Measurements from ENCODE around the gene KDM5B. TPM values are rescaled to one million over a fixed set of nuclear protein-coding genes. Genes with fewer than 3 reads are reported as not detected.

Gene KDM5B
- total and polyA plus RNA-seq, 9 donors, result 19.6 to 80.3 (median 53.7) TPM

GRCh38 chr1:202821467-202821866 is 13.2 kb upstream of the KDM5B start:
- Histone ChIP-seq H3K4me1 (ENCODE audit: insufficient read depth) (no peaks in the 10 kb centered on the region), H3K27me3 (no peaks in the 10 kb centered on the region), H3K27ac (no peak overlapping the region), H3K9me3 (no peaks in the 10 kb centered on the region), H3K36me3 (no peaks in the 10 kb centered on the region), H3K4me3 (no peak overlapping the region)
- no peak for TF ChIP-seq CTCF (IDR thresholded peaks at IDR 0.05)
- no peak for TF ChIP-seq POLR2A (IDR thresholded peaks at IDR 0.05)
- no peak for TF ChIP-seq EP300 (IDR thresholded peaks at IDR 0.05)
- intact Hi-C loops (cut with DNase I), result no loop called here
- 4 to 11% (median 5%) methylated on average over 2 of the region's 2 CpGs for WGBS, 3 donors
- DNase-seq, result no peak

GRCh38 chr1:202818819-202819218 is 10.6 kb upstream of the KDM5B start:
- Histone ChIP-seq H3K27me3 (no peaks in the 10 kb centered on the region), H3K27ac (no peak overlapping the region), H3K4me1 (ENCODE audit: insufficient read depth) (no peaks in the 10 kb centered on the region), H3K9me3 (no peaks in the 10 kb centered on the region), H3K4me3 (no peak overlapping the region), H3K36me3 (no peaks in the 10 kb centered on the region)
- no peak for DNase-seq
- 66 to 71% (median 70%) methylated on average over 1 of the region's 1 CpG for WGBS, 3 donors
- intact Hi-C loops (cut with DNase I), result loop anchor here in 1 of 4 donors (10.0 kb wide), 1 partner anchor 66 kb away; the partner anchor contains the start of gene RABIF
- TF ChIP-seq EP300 (IDR thresholded peaks at IDR 0.05), result no peak

GRCh38 chr1:202815120-202815519 is 6.9 kb upstream of the KDM5B start:
- Histone ChIP-seq H3K4me1 (ENCODE audit: insufficient read depth) (peaks cover 3% of the 10 kb centered on the region), H3K27me3 (no peaks in the 10 kb centered on the region), H3K4me3 (no peak overlapping the region), H3K9me3 (no peaks in the 10 kb centered on the region), H3K36me3 (no peaks in the 10 kb centered on the region), H3K27ac (no peak overlapping the region)
- DNase-seq, result no peak
- WGBS, 3 donors, result 76 to 81% (median 78%) methylated on average over 10 of the region's 10 CpGs
- intact Hi-C loops (cut with DNase I), result loop anchor here in 1 of 4 donors (10.0 kb wide), 1 partner anchor 70 kb away; the partner anchor contains the start of gene RABIF
- no peak for TF ChIP-seq POLR2A (IDR thresholded peaks at IDR 0.05)
- no peak for TF ChIP-seq CTCF (IDR thresholded peaks at IDR 0.05)
- no peak for TF ChIP-seq EP300 (IDR thresholded peaks at IDR 0.05)

GRCh38 chr1:202812176-202813026 is 4.2 kb upstream of the KDM5B start:
- intact Hi-C loops (cut with DNase I), result loop anchor here in 2 of 4 donors (5.0 to 10.0 kb wide), 2 partner anchors 45 to 72 kb away; partner anchors contain the start of gene RABIF (in 1 of the 2)

More at GRCh38 chr1:202812176-202813026, 4.2 kb upstream of the KDM5B start:
- peaks cover 3% of the 10 kb centered on the region for H3K4me1 ChIP-seq (ENCODE audit: insufficient read depth)
- no peak overlapping the region for H3K4me3 ChIP-seq
- H3K9me3 ChIP-seq, result no peaks in the 10 kb centered on the region
- H3K36me3 ChIP-seq, result no peaks in the 10 kb centered on the region
- H3K27ac ChIP-seq, result no peak overlapping the region
- TF ChIP-seq POLR2A (IDR thresholded peaks at IDR 0.05), result no peak
- no peak for TF ChIP-seq EP300 (IDR thresholded peaks at IDR 0.05)
- TF ChIP-seq CTCF (IDR thresholded peaks at IDR 0.05), result no peak
- DNase-seq, result no peak
- 75 to 77% (median 76%) methylated on average over 8 to 9 of the region's 9 CpGs for WGBS, 3 donors
- no peaks in the 10 kb centered on the region for H3K27me3 ChIP-seq

Data from ovary (tissue), 9 donors.